BJ (cell line): ENCODE results near the gene MB. TPM values are rescaled to one million over a fixed set of nuclear protein-coding genes. Genes with fewer than 3 reads are reported as not detected.
"Not testable (repeated sequence)": the region's sequence is repeated elsewhere in the genome, so short reads cannot be mapped to it uniquely, and the experiment has no call there.

Source experiments
- CTCF ChIA-PET: fragments of 350-600 bp; formaldehyde crosslinking; extraction: SDS; loops from one replicate; lab custom pipeline; 2021; ENCODE audit warnings: antibody characterized with exemption, inconsistent platforms; lab: Yijun Ruan, JAX
- POLR2A ChIA-PET: fragments of 300-600 bp; sonication (Branson Sonifier 250); formaldehyde crosslinking; extraction: SDS; loops from one replicate; lab custom pipeline; 2021; ENCODE audit warnings: antibody characterized with exemption; lab: Charles Lee
- DNase-seq: peaks from one replicate; pipeline ENCODE4 v3.0.0-alpha.2; 2011; ENCODE audit warnings: low read depth
- H3K27me3 ChIP-seq: 2 replicates; pipeline ENCODE4 v1.6.0; 2011; ENCODE audit warnings: low read length; ENCODE audit not compliant: control insufficient read depth, insufficient read depth
- H3K36me3 ChIP-seq: 2 replicates; pipeline ENCODE4 v1.5.1; 2011; ENCODE audit warnings: low read length; ENCODE audit not compliant: control insufficient read depth, insufficient read depth
- H3K4me3 ChIP-seq: 2 replicates; pipeline ENCODE4 v1.5.1; 2011; ENCODE audit warnings: low read depth, mild to moderate bottlenecking, control low read depth, low read length
- polyA plus RNA-seq: library from polyadenylated mRNA; depleted of rRNA; stranded (reverse); fragments of >200 nt; gene quantifications from 2 replicates; pipeline ENCODE4 v1.2.3, GENCODE V29; 2011
- TF ChIP-seq, protein P1 (sequence below): IDR thresholded peaks from 2 replicates; pipeline ENCODE4 v1.5.1; 2011; ENCODE audit warnings: low read depth, mild to moderate bottlenecking, control low read depth, inconsistent platforms, low read length, moderate library complexity; ENCODE audit not compliant: insufficient read depth

Gene MB
- polyA plus RNA-seq, 1 experiment, result not detected

DNA sequence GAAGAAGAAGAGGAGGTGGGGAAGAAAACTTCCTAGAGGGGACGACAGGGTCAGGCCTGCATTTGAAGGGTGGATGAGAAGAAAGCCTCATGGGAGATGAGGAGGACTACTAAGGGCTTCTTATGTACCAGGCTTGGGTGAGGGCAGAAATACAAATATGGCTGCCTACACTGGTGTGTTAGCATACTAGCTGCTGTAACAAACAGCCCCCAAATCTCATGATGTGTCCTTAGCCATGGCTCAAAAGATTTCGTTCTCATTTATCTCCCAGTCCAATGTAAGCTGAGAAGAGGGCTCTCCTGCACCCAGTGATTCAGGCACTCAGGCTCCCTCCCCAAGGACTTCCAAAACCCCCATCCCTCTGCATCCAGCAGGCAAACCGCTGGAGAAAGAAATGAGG is 11.6 kb upstream of the MB start:
- H3K27me3 ChIP-seq, result no peaks in the 10 kb centered on the region
- no peaks in the 10 kb centered on the region for H3K36me3 ChIP-seq
- ChIA-PET POLR2A (no interaction called here), CTCF (no interaction called here)
- TF ChIP-seq, protein P1, sequence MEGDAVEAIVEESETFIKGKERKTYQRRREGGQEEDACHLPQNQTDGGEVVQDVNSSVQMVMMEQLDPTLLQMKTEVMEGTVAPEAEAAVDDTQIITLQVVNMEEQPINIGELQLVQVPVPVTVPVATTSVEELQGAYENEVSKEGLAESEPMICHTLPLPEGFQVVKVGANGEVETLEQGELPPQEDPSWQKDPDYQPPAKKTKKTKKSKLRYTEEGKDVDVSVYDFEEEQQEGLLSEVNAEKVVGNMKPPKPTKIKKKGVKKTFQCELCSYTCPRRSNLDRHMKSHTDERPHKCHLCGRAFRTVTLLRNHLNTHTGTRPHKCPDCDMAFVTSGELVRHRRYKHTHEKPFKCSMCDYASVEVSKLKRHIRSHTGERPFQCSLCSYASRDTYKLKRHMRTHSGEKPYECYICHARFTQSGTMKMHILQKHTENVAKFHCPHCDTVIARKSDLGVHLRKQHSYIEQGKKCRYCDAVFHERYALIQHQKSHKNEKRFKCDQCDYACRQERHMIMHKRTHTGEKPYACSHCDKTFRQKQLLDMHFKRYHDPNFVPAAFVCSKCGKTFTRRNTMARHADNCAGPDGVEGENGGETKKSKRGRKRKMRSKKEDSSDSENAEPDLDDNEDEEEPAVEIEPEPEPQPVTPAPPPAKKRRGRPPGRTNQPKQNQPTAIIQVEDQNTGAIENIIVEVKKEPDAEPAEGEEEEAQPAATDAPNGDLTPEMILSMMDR, result no peak
- DNase-seq, result no peak
- H3K4me3 ChIP-seq, result no peak overlapping the region

DNA sequence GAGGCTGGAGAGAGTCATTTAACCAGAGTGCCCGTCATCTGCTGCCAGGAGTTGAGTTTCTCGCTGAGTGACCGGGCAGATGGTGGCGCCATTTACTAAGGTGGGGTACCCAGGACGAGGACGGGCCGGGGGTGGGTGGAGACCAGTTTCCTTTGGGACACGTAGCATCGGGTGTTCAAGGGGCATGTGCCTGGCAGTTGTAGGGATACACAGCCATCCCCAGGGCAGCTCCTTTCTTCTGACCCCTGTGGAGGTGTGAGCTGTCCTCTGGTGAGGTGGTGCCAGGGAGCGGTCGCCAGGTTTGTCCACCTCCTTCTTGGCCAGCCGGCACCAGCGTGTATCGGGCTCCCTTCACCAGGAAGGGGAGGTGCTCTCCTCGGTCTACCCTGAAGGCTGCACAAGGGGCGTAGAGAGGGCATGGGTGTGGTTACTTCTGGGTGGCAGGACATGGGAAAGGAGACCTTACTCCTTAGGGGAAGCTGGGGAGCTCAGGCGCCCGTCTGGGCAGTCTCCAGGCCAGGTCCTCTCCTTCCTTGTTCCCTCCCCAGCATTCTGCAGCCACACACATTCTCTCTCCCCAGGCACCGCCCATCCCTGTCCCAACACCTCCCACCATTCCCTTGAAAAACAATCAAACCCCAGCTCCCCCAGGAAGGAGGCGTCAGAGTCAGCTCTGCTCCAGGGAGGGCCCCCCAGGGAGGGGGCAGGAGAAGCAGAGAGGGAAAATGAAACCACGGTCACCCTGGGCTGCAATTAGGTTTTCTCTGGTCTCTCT is 10.3 kb upstream of the MB start:
- Histone ChIP-seq H3K4me3 (peak overlapping the region; percentile 49), H3K36me3 (no peaks in the 10 kb centered on the region), H3K27me3 (no peaks in the 10 kb centered on the region)
- ChIA-PET POLR2A (interaction anchor here (0.7 to 1.3 kb wide), 2 partner anchors 38 to 288 kb away, joined by 3 to 5 read pairs; no protein-coding TSS in a partner anchor), CTCF (interaction anchor here (0.6 to 2.1 kb wide), 48 partner anchors 9 to 553 kb away, joined by 3 to 28 read pairs (median 4); partner anchors contain the start of gene APOL6)
- TF ChIP-seq, protein P1, result peak; percentile 70
- peak; percentile 69 for DNase-seq

DNA sequence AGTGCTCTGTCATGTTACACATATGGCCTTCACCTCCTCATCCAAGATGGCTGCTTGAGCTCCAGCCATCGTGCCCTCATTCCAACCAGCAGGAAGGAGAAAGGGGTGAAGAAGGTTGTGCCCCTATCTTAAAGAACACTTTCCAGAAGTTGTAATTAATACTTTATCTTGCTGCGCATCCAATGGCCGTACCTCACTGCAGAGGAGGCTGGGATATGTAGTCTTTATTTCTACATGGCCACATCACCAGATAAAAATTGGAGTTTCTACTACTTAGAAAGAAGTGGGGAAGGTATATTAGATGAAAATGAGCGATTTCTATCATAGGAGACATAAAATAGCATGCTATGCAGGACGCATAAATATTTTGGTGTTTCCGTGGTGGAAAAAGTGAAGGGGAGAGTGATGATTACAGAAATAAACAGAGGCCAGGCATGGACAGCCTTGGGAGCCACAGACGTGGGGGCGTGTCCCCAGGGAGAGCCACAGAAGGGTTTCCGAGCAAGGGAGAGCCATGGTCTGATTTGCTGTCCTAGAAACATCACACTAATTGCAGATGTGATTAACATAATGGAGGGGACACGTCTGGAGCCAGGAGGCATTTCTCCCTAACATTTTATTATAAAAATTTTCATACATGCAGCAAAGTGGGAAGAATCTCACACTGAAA is 8.8 kb upstream of the MB start:
- no peak for DNase-seq
- POLR2A ChIA-PET, result no interaction called here
- TF ChIP-seq, protein P1, result no peak
- H3K36me3 ChIP-seq, result no peaks in the 10 kb centered on the region
- H3K4me3 ChIP-seq, result no peak overlapping the region
- H3K27me3 ChIP-seq, result no peaks in the 10 kb centered on the region
- CTCF ChIA-PET, result interaction anchor here (0.6 to 2.7 kb wide), 8 partner anchors 9 to 497 kb away, joined by 3 to 21 read pairs (median 8); partner anchors contain the start of gene APOL6

DNA sequence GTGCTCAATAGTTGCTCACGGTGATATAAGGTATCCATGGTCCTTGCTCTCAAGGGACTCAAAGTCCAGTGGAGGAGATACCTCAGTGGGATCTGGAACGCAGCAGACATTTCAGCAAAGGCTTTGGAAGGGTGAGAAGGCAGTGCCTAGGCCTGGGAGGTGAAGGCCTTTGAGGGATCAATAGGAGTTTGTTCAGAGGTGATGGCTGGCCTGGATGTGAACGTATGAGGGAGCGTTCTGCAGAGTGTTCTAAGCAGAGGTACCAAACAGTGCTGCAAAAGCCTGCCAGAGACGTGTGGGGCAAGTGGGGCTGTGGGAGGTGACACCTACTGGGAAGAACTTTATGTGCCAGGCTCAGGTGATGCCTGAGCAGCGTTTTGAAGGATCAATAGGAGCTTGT is 7.4 kb upstream of the MB start:
- no peaks in the 10 kb centered on the region for H3K27me3 ChIP-seq
- CTCF ChIA-PET, result interaction anchor here (2.3 to 2.7 kb wide), 2 partner anchors 194 to 274 kb away, joined by 10 to 17 read pairs; no protein-coding TSS in a partner anchor
- no peaks in the 10 kb centered on the region for H3K36me3 ChIP-seq
- POLR2A ChIA-PET, result no interaction called here
- H3K4me3 ChIP-seq, result no peak overlapping the region
- TF ChIP-seq, protein P1, result no peak
- DNase-seq, result no peak

DNA sequence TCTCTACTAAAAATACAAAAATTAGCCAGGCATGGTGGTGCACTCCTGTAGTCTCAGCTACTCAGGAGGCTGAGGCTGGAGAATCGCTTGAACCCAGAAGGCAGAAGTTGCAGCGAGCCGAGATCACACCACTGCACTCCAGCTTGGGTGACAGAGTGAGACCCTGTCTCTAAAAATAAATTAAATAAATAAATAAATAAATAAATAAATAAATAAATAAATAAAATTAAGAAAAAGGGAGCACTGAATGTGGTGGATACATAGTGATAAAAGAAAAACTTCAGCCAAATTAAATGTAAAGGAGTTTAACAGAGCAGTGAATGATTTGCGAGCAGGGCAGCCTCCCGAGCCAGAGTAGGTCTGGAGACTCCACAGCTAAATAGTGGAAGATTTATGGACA is 6.8 kb upstream of the MB start:
- H3K4me3 ChIP-seq, POLR2A ChIA-PET, H3K36me3 ChIP-seq, H3K27me3 ChIP-seq, DNase-seq: not testable (repeated sequence)
- CTCF ChIA-PET, result interaction anchor here (0.7 to 2.7 kb wide), 5 partner anchors 193 to 413 kb away, joined by 3 to 17 read pairs (median 4); no protein-coding TSS in a partner anchor
